Stimulated activated CD4-positive, alpha-beta T cell treated with anti-CD3 and anti-CD28 coated beads, Interleukin-15, amount 100 ng/mL, for 24 hours (primary cell): Measurements from ENCODE around the gene IL3.
"Not testable (repeated sequence)": the region's sequence is repeated elsewhere in the genome, so short reads cannot be mapped to it uniquely, and the experiment has no call there.

Experiments
- DNase-seq: peaks from one replicate; pipeline ENCODE4 v3.0.0-alpha.2; 2020

Gene IL3

DNA sequence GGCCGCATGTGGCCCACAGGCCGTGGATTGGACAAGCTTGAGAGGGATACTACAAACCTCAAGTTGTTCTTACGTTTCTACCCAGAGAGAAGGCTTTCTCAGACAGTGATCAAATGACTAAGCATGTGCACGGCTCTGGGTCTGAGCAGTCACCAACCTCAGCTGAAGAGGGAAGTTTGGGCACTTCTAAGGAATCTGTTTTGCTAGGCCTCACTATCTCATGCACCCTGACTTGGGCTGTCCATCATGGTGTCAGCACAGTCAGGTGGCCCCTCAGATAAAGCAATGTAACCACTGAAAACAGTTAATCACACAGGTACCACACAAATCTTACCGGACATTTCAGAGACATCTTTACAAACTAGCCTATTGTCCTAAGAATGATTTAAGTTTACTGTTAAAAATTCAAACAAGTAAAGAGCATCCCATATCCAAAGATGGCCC is 37.7 kb downstream of the IL3 start:
- DNase-seq, result peak; percentile 63

DNA sequence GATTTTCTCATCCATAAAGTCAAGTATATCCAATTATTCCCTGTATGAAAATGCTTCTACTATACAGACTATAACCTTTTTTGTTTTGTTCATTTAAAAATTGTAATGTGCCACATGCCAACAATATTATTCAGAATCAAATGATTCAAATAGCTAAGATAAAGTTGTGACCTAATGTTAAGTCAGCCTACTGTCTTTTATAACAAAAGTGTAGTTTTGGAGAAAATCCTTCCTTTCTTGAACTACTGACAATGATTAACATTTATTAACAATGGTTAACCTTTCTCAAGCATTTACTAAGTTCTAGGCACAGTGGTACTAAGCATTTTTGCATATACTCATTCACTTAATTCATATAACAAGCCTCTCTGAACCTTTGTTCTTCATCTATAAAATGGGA is 38.2 kb downstream of the IL3 start:
- no peak for DNase-seq

DNA sequence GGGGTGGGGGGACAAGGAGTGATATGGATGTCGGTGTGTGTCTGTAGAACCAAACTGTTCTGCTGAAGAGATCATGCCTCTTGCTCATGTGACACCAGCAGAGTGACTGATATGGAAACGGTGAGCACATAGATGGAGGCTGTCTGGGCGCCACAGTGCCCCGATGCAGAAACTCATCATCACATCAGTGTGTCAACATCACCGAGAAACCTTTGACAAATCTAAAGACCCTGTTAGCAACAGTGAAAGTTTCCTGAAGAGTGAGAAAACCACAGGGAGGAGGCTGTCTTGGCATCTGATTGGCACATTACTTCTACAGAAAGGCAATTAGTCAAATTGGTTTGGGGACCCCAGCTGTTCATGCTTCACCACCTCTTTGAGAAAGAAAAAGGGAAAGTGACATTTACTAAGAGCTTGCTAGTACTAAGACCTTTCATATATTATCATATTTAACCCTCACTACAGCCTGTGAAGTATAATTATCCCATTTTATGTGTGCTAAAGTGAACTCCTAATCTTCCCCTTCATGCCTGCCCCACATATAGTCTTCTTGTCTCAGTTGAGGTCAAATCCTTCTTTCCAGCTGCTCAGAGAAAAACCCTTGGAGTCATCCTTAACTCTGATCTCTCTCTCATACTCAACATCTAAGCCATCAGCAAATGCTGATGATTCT is 38.8 kb downstream of the IL3 start:
- peak; percentile 85 for DNase-seq

DNA sequence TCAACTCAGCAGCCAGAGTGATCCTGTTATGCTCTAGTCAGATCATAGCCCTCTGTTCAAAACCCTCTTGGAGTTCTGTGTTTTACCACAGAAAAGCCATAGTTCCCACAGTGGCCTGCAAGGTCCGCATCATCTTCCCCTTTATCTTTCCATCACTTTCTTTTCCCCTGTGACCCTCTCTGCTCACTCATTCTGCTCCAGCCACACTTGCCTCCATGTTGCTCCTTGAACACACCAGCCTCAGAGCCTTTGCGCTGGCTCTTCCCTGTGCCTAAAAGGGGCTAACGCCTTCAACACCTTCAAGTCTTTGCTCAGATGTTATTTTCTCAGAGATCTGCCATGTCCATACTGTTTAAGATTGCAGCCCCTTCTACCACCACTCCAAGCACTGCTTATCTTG is 39.5 kb downstream of the IL3 start:
- no peak for DNase-seq

DNA sequence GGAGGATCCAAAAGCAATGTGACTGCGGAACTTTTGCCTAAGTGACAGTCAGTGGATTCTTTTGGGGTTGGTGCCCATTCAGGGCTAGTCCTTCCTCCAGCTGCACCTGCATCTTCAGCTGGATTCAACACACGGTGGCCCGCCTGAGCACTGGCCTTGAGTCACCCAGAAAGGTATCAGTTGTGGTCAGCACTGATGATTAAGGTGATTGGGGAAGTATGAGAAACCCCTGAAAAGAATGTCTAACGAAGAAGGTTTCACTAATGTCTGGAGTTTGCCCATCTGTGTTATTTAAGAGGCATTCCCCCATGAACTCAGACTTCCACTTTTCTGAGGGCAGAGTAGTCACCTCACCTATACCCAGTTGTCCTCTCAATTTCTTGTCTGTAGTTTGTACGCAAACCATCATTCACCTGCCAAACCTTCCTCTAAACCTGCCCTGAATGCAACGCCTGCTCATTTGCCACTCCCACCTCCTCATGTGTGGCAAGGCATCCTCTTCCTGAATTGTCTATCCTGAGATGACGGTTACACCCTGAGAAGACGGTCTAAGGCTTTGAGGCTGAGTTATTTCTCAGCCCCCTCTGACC is 40.3 kb downstream of the IL3 start:
- DNase-seq, result peak; percentile 73

DNA sequence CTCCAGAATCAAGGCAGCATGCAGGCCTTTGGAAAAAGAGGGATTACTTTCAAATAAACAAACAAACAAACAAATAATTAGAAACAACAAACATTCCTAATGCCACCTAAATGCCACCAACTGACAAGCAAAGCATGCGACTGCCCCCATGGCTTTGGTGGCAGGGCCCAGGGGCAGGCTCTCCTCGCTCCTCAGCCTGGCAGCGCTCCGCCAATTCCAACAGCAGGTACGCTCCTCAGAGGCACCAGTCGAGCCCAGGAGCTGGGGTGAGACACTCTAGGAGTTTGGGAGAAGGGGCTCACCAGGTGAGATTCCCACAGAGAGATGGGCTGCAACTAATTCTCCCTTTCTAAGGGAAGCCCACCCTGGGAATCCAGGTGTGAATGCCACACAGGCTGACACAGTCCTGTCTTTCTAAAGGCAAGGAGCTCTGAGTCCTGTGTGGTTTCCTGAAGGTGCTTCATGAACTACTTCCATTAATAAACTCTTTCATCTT is 41.0 kb downstream of the IL3 start:
- DNase-seq, result no peak

DNA sequence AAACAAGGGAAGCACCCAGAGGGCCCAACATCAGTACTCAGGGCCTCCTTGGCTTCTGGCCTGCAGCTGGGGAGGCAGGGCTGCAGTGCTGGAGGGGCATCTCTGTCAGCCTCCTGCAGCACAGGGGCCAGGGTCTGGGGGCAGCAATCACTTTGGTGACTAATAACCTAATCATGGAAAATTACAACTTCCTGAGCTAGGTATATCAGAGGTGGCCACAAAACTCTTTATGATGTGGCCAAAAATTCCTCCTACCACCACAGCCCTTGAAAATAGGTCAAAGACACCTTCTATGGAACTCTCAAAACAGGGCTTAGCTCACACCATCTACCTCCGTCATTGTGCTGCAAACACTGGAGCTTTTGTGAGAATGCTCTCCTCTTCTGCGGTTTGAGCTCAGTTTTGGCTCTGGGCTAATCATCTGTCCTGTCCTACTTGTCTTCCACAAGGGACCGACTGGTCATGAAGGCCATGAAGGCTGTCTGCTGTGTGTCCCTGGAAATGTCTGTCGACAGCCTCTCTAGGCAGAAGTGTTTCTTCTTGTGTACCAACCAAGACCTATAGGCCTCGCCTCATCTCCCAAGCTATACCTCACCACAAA is 41.7 kb downstream of the IL3 start:
- DNase-seq, result peak; percentile 65

DNA sequence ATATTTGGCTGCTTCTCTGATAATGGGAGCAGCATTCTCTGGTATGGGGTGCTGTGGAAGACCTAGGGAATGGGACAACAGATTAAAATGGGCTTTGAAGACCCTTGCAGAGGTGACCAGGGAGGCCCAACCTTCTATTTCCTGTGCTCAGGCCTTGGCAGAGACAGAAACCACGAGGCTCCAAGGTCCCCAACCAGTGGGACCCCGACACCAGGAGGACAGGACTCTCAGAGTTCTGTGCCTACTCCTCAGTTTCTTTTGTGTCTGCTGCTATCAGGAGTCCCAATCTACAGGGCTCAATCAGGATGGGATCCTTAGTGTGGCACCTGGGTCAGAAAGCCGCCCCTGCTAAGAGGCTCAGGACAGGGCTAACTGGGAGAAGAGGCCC is 42.5 kb downstream of the IL3 start:
- no peak for DNase-seq

DNA sequence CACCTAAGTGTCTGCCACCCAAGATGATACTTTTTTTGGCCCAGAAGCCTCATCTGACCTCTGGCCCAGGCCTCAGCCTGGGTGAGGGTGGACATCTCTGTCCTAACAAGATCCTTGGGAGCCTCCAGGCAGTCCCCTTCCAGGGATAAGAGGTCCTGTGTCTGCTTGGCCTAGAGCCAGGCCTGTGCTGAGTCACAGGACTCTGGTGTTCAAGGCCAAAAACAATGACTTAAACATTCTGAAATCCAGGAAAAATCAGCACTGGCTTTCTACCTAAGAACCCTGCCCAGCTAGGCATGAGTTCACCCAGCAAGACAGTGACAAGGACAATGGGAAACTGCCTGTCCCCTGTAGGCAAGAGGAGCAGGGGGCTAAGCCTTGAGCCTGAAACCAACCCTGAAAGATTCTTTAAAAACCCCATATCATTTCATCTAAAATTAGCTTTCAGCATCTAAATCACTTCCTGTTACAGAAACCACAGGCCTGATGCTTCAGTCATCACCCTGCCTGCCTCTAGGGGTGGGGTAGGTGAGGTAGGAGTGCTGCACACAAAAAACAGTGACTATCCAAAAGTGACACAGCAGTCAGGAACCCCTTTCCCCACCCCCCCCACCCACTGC is 43.0 kb downstream of the IL3 start:
- DNase-seq, result peak; percentile 80

DNA sequence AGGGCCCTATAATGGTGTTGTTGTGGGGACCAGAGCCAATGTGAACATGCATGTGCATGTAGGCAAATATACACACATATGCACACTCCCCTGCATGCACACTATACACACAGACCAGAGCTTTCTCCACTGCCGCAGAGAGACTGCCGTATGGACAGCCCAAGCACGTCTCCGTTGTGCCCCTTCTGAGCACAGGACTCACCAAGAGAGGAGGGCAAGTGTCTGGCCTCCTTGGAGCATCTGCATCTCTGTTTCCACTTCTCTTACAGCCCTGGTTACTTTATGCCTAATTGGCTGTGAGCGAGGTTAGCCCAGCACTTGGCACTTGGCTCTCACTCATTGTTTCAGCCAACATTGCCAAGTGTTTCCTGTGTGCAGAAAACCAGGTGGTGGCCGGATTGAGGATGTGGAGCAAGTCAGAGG is 43.5 kb downstream of the IL3 start:
- no peak for DNase-seq

DNA sequence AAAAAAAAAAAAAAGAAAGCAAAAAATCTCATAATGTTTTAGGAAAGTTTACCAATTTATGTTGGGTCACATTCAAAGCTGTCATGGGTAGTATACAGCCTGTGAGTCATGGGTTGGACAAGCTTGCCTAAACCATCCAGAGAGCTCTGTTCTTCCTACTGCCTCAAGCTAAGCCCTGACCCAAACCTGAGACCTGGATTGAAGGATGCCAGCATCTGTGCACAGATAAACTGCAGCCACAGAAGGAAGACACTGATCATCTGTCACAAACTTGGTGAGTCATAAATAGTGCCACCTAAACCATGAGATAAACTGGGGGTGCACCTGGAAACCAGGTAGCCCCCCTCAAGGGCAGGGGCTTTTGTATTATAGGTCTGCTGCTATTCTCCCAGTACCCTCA is 44.1 kb downstream of the IL3 start:
- no peak for DNase-seq

DNA sequence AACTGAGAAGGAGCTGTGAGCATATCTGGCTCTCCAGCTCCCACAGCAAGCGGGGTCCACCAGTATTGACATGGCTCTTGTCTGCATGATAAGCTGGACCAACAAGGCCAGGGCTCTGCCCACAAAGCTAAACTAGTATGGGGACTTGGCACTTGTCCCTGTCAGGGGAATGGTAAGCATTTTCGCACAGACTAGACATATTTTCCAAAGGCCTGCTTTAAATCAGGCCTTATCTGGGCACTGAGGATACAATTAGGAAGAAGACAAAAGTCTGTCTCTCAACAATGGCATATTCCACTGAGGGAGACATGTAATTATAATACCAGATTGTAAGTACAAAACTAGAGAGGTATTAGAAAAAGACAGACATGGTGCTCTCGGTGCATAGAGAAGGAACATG is 45.2 kb downstream of the IL3 start:
- no peak for DNase-seq

DNA sequence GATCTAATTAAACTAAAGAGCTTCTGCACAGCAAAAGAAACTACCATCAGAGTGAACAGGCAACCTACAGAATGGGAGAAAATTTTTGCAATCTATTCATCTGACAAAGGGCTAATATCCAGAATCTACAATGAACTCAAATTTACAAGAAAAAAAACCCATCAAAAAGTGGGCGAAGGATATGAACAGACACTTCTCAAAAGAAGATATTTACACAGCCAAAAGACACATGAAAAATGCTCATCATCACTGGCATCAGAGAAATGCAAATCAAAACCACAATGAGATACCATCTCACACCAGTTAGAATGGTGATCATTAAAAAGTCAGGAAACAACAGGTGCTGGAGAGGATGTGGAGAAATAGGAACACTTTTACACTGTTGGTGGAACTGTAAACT is 48.0 kb downstream of the IL3 start:
- DNase-seq, result not testable (repeated sequence)

DNA sequence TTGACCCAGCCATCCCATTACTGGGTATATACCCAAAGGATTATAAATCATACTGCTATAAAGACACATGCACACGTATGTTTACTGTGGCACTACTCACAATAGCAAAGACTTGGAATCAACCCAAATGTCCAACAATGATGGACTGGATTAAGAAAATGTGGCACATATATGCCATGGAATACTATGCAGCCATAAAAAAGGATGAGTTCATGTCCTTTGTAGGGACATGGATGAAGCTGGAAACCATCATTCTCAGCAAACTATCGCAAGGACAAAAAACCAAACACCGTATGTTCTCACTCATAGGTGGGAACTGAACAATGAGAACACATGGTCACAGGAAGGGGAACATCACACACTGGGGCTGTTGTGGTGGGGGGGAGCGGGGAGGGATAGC is 48.5 kb downstream of the IL3 start:
- DNase-seq, result not testable (repeated sequence)

DNA sequence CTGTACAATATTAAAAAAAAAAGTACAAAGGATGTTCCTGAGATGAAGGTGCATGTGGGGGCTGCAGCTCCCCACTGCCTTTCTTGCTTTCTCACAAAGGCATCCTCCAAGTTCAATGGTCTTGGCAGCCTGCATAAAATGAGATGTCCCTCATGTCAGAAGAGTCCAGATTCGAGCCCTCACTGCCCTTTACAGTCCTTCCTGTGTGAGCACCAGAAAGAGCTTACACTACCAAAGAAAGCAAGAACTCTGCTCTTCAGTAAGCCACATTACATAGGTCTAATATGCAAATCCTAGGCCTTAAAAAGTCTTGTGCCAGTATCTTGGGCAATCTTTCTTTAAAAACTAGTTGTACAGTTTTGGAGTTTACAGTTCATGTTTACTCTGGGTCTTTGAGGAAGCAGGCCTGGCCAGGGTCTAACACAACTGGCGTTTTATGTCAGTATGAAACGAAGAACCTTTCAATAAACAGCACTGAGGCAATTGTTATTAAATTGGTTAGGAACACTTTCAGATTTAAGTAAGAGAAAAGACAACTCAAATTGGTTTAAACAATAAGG is 49.1 kb downstream of the IL3 start:
- no peak for DNase-seq

DNA sequence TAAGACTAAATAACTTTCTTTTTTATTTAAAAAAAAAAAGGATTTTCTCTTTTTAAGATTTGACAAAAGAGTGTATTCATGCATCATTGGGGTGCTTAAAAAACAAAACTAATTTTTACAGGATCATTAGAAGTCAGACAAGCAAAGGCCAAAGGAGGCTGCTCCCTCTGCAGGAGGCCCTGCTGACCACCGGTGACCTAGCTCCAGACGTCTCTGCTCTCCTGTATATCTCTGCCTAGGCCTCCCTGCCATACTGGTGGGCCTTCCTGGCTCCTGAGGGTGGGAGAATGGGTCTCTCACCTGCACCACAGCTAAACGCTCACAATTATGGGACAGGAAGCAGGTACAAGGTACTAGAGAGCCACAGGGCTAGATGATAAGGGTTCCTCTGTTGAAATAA is 49.7 kb downstream of the IL3 start:
- DNase-seq, result no peak

DNA sequence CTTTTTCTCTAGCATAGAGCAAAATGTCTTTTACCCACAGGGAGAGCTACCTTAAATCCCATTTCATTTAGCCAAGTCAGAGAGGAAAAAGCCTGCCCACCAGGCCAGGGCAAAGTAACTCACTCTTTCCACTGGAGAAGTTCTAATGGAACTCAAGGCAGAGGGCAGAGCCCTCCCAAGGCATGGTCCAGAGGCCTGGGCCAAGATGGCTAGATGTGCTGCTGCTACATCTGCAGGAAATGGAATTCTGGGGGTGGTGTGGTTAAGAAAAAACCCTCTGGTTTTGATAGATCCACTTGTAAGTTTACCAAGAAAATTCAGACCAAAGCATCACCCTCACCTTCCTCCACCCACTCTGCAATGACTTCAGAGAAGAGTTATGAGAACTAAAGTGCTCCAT is 50.5 kb downstream of the IL3 start:
- peak; percentile 54 for DNase-seq

DNA sequence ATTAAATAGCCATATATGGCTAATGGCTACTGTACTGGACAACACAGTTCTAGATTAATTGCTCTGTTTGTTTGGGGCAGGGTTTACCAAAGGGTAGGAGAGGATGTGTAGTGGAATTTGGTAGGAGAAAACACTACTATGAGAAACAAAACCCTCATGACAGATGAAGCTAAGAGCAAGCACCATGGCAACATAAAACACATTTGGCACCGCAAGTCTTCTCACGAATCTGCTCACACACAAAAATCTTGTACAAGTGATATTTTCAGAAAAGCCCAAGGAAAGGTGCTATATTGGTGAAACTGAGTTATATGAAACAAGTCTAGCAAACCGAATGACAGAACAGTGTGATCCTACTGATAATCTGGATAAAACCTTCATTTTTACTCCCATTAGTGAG is 51.7 kb downstream of the IL3 start:
- no peak for DNase-seq
